ENCODE data around the gene ATP5MK.

DNA sequence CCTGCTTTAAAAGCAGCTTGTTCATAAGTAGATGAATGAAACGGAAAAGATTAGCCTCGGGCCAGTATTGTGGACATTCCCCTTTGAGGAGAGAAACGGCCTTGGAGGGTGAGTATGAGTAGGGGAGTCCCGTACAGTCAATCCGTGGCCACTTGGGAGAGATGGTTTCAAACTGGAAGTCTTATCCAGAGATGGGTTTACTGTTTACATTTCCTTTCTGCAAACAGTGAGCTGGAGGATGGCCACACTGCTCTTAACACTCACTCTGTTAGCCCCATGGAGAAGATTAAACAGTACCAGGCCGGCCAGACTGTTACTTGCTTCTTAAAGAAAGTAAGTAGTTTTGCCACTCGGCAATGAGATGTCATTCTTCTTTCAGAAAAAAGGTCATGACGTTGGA is 35.6 kb upstream of the ATP5MK start:
- TF ChIP-seq, protein P1, sequence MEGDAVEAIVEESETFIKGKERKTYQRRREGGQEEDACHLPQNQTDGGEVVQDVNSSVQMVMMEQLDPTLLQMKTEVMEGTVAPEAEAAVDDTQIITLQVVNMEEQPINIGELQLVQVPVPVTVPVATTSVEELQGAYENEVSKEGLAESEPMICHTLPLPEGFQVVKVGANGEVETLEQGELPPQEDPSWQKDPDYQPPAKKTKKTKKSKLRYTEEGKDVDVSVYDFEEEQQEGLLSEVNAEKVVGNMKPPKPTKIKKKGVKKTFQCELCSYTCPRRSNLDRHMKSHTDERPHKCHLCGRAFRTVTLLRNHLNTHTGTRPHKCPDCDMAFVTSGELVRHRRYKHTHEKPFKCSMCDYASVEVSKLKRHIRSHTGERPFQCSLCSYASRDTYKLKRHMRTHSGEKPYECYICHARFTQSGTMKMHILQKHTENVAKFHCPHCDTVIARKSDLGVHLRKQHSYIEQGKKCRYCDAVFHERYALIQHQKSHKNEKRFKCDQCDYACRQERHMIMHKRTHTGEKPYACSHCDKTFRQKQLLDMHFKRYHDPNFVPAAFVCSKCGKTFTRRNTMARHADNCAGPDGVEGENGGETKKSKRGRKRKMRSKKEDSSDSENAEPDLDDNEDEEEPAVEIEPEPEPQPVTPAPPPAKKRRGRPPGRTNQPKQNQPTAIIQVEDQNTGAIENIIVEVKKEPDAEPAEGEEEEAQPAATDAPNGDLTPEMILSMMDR (tag by site-specific recombination; IDR thresholded peaks at IDR 0.05): no peak
- TF ChIP-seq, protein P2, sequence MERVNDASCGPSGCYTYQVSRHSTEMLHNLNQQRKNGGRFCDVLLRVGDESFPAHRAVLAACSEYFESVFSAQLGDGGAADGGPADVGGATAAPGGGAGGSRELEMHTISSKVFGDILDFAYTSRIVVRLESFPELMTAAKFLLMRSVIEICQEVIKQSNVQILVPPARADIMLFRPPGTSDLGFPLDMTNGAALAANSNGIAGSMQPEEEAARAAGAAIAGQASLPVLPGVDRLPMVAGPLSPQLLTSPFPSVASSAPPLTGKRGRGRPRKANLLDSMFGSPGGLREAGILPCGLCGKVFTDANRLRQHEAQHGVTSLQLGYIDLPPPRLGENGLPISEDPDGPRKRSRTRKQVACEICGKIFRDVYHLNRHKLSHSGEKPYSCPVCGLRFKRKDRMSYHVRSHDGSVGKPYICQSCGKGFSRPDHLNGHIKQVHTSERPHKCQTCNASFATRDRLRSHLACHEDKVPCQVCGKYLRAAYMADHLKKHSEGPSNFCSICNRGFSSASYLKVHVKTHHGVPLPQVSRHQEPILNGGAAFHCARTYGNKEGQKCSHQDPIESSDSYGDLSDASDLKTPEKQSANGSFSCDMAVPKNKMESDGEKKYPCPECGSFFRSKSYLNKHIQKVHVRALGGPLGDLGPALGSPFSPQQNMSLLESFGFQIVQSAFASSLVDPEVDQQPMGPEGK (tag by site-specific recombination; IDR thresholded peaks at IDR 0.05): no peak
- TF ChIP-seq, protein P3, sequence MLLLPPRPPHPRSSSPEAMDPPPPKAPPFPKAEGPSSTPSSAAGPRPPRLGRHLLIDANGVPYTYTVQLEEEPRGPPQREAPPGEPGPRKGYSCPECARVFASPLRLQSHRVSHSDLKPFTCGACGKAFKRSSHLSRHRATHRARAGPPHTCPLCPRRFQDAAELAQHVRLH (tag by site-specific recombination; IDR thresholded peaks at IDR 0.05): no peak
- TF ChIP-seq, protein P4, sequence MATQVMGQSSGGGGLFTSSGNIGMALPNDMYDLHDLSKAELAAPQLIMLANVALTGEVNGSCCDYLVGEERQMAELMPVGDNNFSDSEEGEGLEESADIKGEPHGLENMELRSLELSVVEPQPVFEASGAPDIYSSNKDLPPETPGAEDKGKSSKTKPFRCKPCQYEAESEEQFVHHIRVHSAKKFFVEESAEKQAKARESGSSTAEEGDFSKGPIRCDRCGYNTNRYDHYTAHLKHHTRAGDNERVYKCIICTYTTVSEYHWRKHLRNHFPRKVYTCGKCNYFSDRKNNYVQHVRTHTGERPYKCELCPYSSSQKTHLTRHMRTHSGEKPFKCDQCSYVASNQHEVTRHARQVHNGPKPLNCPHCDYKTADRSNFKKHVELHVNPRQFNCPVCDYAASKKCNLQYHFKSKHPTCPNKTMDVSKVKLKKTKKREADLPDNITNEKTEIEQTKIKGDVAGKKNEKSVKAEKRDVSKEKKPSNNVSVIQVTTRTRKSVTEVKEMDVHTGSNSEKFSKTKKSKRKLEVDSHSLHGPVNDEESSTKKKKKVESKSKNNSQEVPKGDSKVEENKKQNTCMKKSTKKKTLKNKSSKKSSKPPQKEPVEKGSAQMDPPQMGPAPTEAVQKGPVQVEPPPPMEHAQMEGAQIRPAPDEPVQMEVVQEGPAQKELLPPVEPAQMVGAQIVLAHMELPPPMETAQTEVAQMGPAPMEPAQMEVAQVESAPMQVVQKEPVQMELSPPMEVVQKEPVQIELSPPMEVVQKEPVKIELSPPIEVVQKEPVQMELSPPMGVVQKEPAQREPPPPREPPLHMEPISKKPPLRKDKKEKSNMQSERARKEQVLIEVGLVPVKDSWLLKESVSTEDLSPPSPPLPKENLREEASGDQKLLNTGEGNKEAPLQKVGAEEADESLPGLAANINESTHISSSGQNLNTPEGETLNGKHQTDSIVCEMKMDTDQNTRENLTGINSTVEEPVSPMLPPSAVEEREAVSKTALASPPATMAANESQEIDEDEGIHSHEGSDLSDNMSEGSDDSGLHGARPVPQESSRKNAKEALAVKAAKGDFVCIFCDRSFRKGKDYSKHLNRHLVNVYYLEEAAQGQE (tag by site-specific recombination; IDR thresholded peaks at IDR 0.05): no peak
- TF ChIP-seq ZNF239 (tag by site-specific recombination; IDR thresholded peaks at IDR 0.05) (no peak), ZNF350 (tag by site-specific recombination; IDR thresholded peaks at IDR 0.05) (no peak), ZNF23 (tag by site-specific recombination; IDR thresholded peaks at IDR 0.05; ENCODE audit: borderline replicate concordance) (no peak), ZNF530 (tag by site-specific recombination; IDR thresholded peaks at IDR 0.05; ENCODE audit: low read depth) (no peak), TRIM28 (IDR thresholded peaks at IDR 0.05; ENCODE audit: borderline replicate concordance, low read length) (no peak), SP7 (tag by site-specific recombination; IDR thresholded peaks at IDR 0.05) (no peak), HOXC10 (CRISPR knock-in tag; IDR thresholded peaks at IDR 0.05) (no peak), YY1 (tag by site-specific recombination; IDR thresholded peaks at IDR 0.05) (no peak), KLF10 (tag by site-specific recombination; IDR thresholded peaks at IDR 0.05) (no peak)
- TF ChIP-seq, protein P5, sequence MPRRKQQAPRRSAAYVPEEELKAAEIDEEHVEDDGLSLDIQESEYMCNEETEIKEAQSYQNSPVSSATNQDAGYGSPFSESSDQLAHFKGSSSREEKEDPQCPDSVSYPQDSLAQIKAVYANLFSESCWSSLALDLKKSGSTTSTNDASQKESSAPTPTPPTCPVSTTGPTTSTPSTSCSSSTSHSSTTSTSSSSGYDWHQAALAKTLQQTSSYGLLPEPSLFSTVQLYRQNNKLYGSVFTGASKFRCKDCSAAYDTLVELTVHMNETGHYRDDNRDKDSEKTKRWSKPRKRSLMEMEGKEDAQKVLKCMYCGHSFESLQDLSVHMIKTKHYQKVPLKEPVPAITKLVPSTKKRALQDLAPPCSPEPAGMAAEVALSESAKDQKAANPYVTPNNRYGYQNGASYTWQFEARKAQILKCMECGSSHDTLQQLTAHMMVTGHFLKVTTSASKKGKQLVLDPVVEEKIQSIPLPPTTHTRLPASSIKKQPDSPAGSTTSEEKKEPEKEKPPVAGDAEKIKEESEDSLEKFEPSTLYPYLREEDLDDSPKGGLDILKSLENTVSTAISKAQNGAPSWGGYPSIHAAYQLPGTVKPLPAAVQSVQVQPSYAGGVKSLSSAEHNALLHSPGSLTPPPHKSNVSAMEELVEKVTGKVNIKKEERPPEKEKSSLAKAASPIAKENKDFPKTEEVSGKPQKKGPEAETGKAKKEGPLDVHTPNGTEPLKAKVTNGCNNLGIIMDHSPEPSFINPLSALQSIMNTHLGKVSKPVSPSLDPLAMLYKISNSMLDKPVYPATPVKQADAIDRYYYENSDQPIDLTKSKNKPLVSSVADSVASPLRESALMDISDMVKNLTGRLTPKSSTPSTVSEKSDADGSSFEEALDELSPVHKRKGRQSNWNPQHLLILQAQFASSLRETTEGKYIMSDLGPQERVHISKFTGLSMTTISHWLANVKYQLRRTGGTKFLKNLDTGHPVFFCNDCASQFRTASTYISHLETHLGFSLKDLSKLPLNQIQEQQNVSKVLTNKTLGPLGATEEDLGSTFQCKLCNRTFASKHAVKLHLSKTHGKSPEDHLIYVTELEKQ (tag by site-specific recombination; IDR thresholded peaks at IDR 0.05; ENCODE audit: borderline replicate concordance): no peak

Measured in HEK293 (cell line).